CD4-positive, alpha-beta T cell (primary cell): ENCODE results near the gene KRTAP10-10. TPM values are rescaled to one million over a fixed set of nuclear protein-coding genes. Genes with fewer than 3 reads are reported as not detected.
A peak's percentile ranks its signal among the peaks of the same experiment; 100 is the strongest.

ENCODE experiments used
- ATAC-seq: fragments of 200-7000 bp; cut with Tn5 transposase; one replicate; pipeline ENCODE4 v1.10.0; 2022; ENCODE audit warnings: mild to moderate bottlenecking; ENCODE audit not compliant: poor library complexity
- CTCF ChIA-PET: fragments of 350-600 bp; sonication (Branson Sonifier 250); formaldehyde crosslinking; loops from one replicate; lab custom pipeline; 2021; ENCODE audit warnings: antibody characterized with exemption, inconsistent platforms; lab: Charles Lee
- POLR2A ChIA-PET: fragments of 350-600 bp; sonication (Branson Sonifier 250); formaldehyde crosslinking; loops from one replicate; lab custom pipeline; 2021; ENCODE audit warnings: antibody characterized with exemption, inconsistent platforms; lab: Charles Lee
- DNase-seq, 14 experiments: peaks; one replicate each; pipeline ENCODE4 v3.0.0-alpha.2; 2013 to 2020; ENCODE audit warnings: mixed read lengths in 2 of 14
- H3K27ac ChIP-seq, 2 donors: one replicate each; pipeline versions ENCODE4 v1.5.1 to v1.7.0; 2013; ENCODE audit warnings: low read length in 2 of 2, low read depth in 1 of 2, mild to moderate bottlenecking in 1 of 2
- H3K27me3 ChIP-seq, 2 experiments: 1 replicate in 1 of 2; 2 replicates in 1 of 2; pipeline versions ENCODE4 v1.6.1 to v1.7.0; 2013; ENCODE audit warnings: low read length in 2 of 2, control low read depth in 1 of 2, mild to moderate bottlenecking in 1 of 2, moderate library complexity in 1 of 2; ENCODE audit not compliant: insufficient read depth in 2 of 2, control insufficient read depth in 1 of 2
- H3K36me3 ChIP-seq: one replicate; pipeline ENCODE4 v1.6.1; 2013; ENCODE audit warnings: low read length, control low read depth; ENCODE audit not compliant: insufficient read depth
- H3K4me1 ChIP-seq: one replicate; pipeline ENCODE4 v1.6.1; 2013; ENCODE audit warnings: low read length, control low read depth; ENCODE audit not compliant: insufficient read depth
- H3K4me3 ChIP-seq: one replicate; pipeline ENCODE4 v1.5.1; 2013; ENCODE audit warnings: mild to moderate bottlenecking, low read length, moderate library complexity
- H3K9me3 ChIP-seq, 2 experiments: 1 replicate in 1 of 2; 2 replicates in 1 of 2; pipeline versions ENCODE4 v1.6.1 to v1.7.0; 2013; ENCODE audit warnings: low read length in 2 of 2, mild to moderate bottlenecking in 2 of 2, control low read depth in 1 of 2, moderate library complexity in 1 of 2; ENCODE audit not compliant: control insufficient read depth in 1 of 2, insufficient read depth in 1 of 2
- H3K27ac Mint-ChIP-seq: one replicate; pipeline ENCODE4 v1.8.0; 2020; ENCODE audit warnings: mixed read lengths
- H3K27me3 Mint-ChIP-seq: one replicate; pipeline ENCODE4 v1.8.0; 2021; ENCODE audit warnings: mixed read lengths
- H3K36me3 Mint-ChIP-seq: one replicate; pipeline ENCODE4 v1.8.0; 2021; ENCODE audit warnings: low read depth, mixed read lengths
- H3K4me1 Mint-ChIP-seq: one replicate; pipeline ENCODE4 v1.8.0; 2021; ENCODE audit warnings: low read depth, mixed read lengths
- H3K4me3 Mint-ChIP-seq: one replicate; pipeline ENCODE4 v1.8.0; 2020; ENCODE audit warnings: mild to moderate bottlenecking, mixed read lengths
- H3K9me3 Mint-ChIP-seq: one replicate; pipeline ENCODE4 v1.8.0; 2020; ENCODE audit warnings: mixed read lengths
- CTCF ChIP-seq: fragments of 200-600 bp; IDR thresholded peaks from one replicate; pipeline ENCODE4 v1.8.0; 2022; ENCODE audit warnings: antibody characterized with exemption, mild to moderate bottlenecking
- intact Hi-C, 2 experiments: fragments of 100-400 bp; cut with DNase I in 1 of 2; cut with micrococcal nuclease in 1 of 2; formaldehyde crosslinking; loops; one replicate each; pipeline versions ENCODE4 v1.15.1 to v1.9.0; 2023 to 2025; cut with DNase I, micrococcal nuclease
- polyA plus RNA-seq, 2 donors: library from polyadenylated mRNA; unstranded; fragments of 120-200 nt; gene quantifications; one replicate each; pipeline ENCODE4 v1.2.1, GENCODE V29; 2013
- total RNA-seq, 174 experiments: library from RNA in 2 of 174; stranded (reverse) in 2 of 174; gene quantifications; one replicate each; pipeline ENCODE4 v1.2.3 and lab custom pipeline; 2021 to 2026

Gene KRTAP10-10, protein sequence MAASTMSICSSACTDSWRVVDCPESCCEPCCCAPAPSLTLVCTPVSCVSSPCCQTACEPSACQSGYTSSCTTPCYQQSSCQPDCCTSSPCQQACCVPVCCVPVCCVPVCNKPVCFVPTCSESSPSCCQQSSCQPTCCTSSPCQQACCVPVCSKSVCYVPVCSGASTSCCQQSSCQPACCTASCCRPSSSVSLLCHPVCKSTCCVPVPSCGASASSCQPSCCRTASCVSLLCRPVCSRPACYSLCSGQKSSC
- total RNA-seq (not detected), total RNA-seq (lab: John Stamatoyannopoulos, UW) (0 to 0.13 (median 0) reads per million in 172 experiments)
- not detected for polyA plus RNA-seq (2013, experiment 1 of 2)
- polyA plus RNA-seq (2013, experiment 2 of 2) = not detected

- Mint-ChIP-seq H3K4me3 (no peak within 1 kb of the TSS), H3K27ac (no peak within 1 kb of the TSS), H3K4me1 (no peaks in the 10 kb centered on the region), H3K9me3 (peaks cover 9% of the 10 kb centered on the region), H3K27me3 (no peaks in the 10 kb centered on the region), H3K36me3 (peaks cover 6% of the 10 kb centered on the region)
- no peaks in the 10 kb centered on the region for H3K36me3 ChIP-seq
- ChIA-PET POLR2A (no interaction called here), CTCF (no interaction called here)
- H3K4me1 ChIP-seq = no peaks in the 10 kb centered on the region
- H3K27me3 ChIP-seq = peaks cover 0 to 2% of the 10 kb centered on the region in 2 experiments
- H3K4me3 ChIP-seq = no peak within 1 kb of the TSS
- no peak for TF ChIP-seq CTCF
- H3K9me3 ChIP-seq = peaks cover 15 to 22% of the 10 kb centered on the region in 2 experiments
- ATAC-seq (no peak), DNase-seq (peak in 1 of 14 experiments; percentile 7)
- intact Hi-C loops = no loop called here
- H3K27ac ChIP-seq = no peak within 1 kb of the TSS
Measured at GRCh38 chr21:44637018-44637850, at the start of gene KRTAP10-10. TSS of gene KRTAP10-10 (plus strand) at chr21:44637356. CDS start at chr21:44637418, 62 bp downstream.

- Histone ChIP-seq H3K4me1 (no peaks in the 10 kb centered on the region), H3K27me3 (peaks cover 0 to 15% of the 10 kb centered on the region in 2 experiments), H3K27ac (no peak overlapping the region), H3K9me3 (peaks cover 0 to 3% of the 10 kb centered on the region in 2 experiments), H3K4me3 (no peak overlapping the region), H3K36me3 (no peaks in the 10 kb centered on the region)
- H3K27ac Mint-ChIP-seq = no peak overlapping the region
- intact Hi-C loops = no loop called here
- peaks cover 46% of the 10 kb centered on the region for H3K27me3 Mint-ChIP-seq
- ChIA-PET CTCF (no interaction called here), POLR2A (no interaction called here)
- ATAC-seq = no peak
- no peak for DNase-seq
- no peaks in the 10 kb centered on the region for H3K9me3 Mint-ChIP-seq
- H3K36me3 Mint-ChIP-seq = no peaks in the 10 kb centered on the region
- peaks cover 6% of the 10 kb centered on the region for H3K4me1 Mint-ChIP-seq
- no peak for TF ChIP-seq CTCF
- no peak overlapping the region for H3K4me3 Mint-ChIP-seq
Measured at GRCh38 chr21:44589094-44589493, 48.1 kb upstream of the KRTAP10-10 start.

GRCh38 chr21:44589586-44590305, 47.4 kb upstream of the KRTAP10-10 start:
- no peaks in the 10 kb centered on the region for H3K9me3 Mint-ChIP-seq
- peaks cover 0 to 3% of the 10 kb centered on the region in 2 experiments for H3K9me3 ChIP-seq
- no peaks in the 10 kb centered on the region for H3K36me3 ChIP-seq
- POLR2A ChIA-PET = no interaction called here
- H3K27ac ChIP-seq = no peak overlapping the region
- H3K4me3 Mint-ChIP-seq = no peak overlapping the region
- H3K4me3 ChIP-seq = no peak overlapping the region
- no peaks in the 10 kb centered on the region for H3K4me1 Mint-ChIP-seq
- no peaks in the 10 kb centered on the region for H3K36me3 Mint-ChIP-seq
- intact Hi-C loops = no loop called here
- H3K27ac Mint-ChIP-seq = no peak overlapping the region
- H3K27me3 Mint-ChIP-seq = peaks cover 41% of the 10 kb centered on the region
- CTCF ChIA-PET = no interaction called here
- peaks cover 0 to 15% of the 10 kb centered on the region in 2 experiments for H3K27me3 ChIP-seq
- DNase-seq (no peak), ATAC-seq (no peak)
- TF ChIP-seq CTCF = no peak
- no peaks in the 10 kb centered on the region for H3K4me1 ChIP-seq
